ENCODE data around the gene SGK1.
A peak's percentile ranks its signal among the peaks of the same experiment; 100 is the strongest.

SGK1 gene

GRCh38 chr6:134317471-134318131 lies at the start of gene SGK1:
SGK1 (minus strand) TSS chr6:134318112; CDS start chr6:134317460, 652 bp downstream.
- H3K27ac ChIP-seq (ENCODE audit: low read length), result no peak within 1 kb of the TSS
- H3K9me3 ChIP-seq (ENCODE audit: insufficient read depth, low read length), result 0 out of 2 replicates have a peak, but pooled peaks cover 7% of the 10 kb centered on the region
- no peak for TF ChIP-seq CTCF (IDR thresholded peaks at IDR 0.05; ENCODE audit: low read depth, low read length)
- TF ChIP-seq EZH2phosphoT487 (IDR thresholded peaks at IDR 0.05; ENCODE audit: low read depth), result no peak
- H3K4me3 ChIP-seq (ENCODE audit: low read length), result peak within 1 kb of the TSS; percentile 86
- no peaks in the 10 kb centered on the region for H4K20me1 ChIP-seq (ENCODE audit: insufficient read depth, low read length)
- H3K27me3 ChIP-seq (ENCODE audit: low read depth, low read length), result peaks cover 5% of the 10 kb centered on the region; the same call in 1 of the 2 replicates
- peak within 1 kb of the TSS; percentile 57 for H3K9ac ChIP-seq (ENCODE audit: low read length)
- H3K4me2 ChIP-seq (ENCODE audit: low read length), result peak within 1 kb of the TSS; percentile 94
- H3K79me2 ChIP-seq (ENCODE audit: low read length), result no peaks in the 10 kb centered on the region
- H3K36me3 ChIP-seq (replicated peaks; ENCODE audit: low read depth, low read length), result peaks cover 7% of the 10 kb centered on the region
- peaks cover 27% of the 10 kb centered on the region for H3K4me1 ChIP-seq (ENCODE audit: low read length)
- H2AFZ ChIP-seq (ENCODE audit: low read depth, low read length), result peak within 1 kb of the TSS; percentile 76

GRCh38 chr6:134363323-134364039 lies 45.6 kb upstream of the SGK1 start:
- Histone ChIP-seq H2AFZ (ENCODE audit: low read depth, low read length) (no peak overlapping the region), H3K4me1 (ENCODE audit: low read length) (no peaks in the 10 kb centered on the region), H3K36me3 (replicated peaks; ENCODE audit: low read depth, low read length) (no peaks in the 10 kb centered on the region), H3K27me3 (ENCODE audit: low read depth, low read length) (no peaks in the 10 kb centered on the region), H3K9ac (ENCODE audit: low read length) (no peak overlapping the region), H4K20me1 (ENCODE audit: insufficient read depth, low read length) (no peaks in the 10 kb centered on the region), H3K4me3 (ENCODE audit: low read length) (no peak overlapping the region), H3K4me2 (ENCODE audit: low read length) (no peak overlapping the region), H3K9me3 (ENCODE audit: insufficient read depth, low read length) (no peaks in the 10 kb centered on the region), H3K27ac (ENCODE audit: low read length) (no peak overlapping the region), H3K79me2 (ENCODE audit: low read length) (no peaks in the 10 kb centered on the region)
- TF ChIP-seq EZH2phosphoT487 (IDR thresholded peaks at IDR 0.05; ENCODE audit: low read depth) (no peak), CTCF (IDR thresholded peaks at IDR 0.05; ENCODE audit: low read depth, low read length) (no peak)

- no peaks in the 10 kb centered on the region for H3K79me2 ChIP-seq (ENCODE audit: low read length)
- no peak overlapping the region for H3K9ac ChIP-seq (ENCODE audit: low read length)
- TF ChIP-seq EZH2phosphoT487 (IDR thresholded peaks at IDR 0.05; ENCODE audit: low read depth) (no peak), CTCF (IDR thresholded peaks at IDR 0.05; ENCODE audit: low read depth, low read length) (no peak)
- no peaks in the 10 kb centered on the region for H4K20me1 ChIP-seq (ENCODE audit: insufficient read depth, low read length)
- no peaks in the 10 kb centered on the region for H3K9me3 ChIP-seq (ENCODE audit: insufficient read depth, low read length)
- H2AFZ ChIP-seq (ENCODE audit: low read depth, low read length), result no peak overlapping the region
- H3K36me3 ChIP-seq (replicated peaks; ENCODE audit: low read depth, low read length), result no peaks in the 10 kb centered on the region
- H3K27ac ChIP-seq (ENCODE audit: low read length), result no peak overlapping the region
- H3K27me3 ChIP-seq (ENCODE audit: low read depth, low read length), result no peaks in the 10 kb centered on the region
- H3K4me2 ChIP-seq (ENCODE audit: low read length), result no peak overlapping the region
- H3K4me3 ChIP-seq (ENCODE audit: low read length), result no peak overlapping the region
- H3K4me1 ChIP-seq (ENCODE audit: low read length), result no peaks in the 10 kb centered on the region
Measured at GRCh38 chr6:134361011-134361410, 43.1 kb upstream of the SGK1 start.

GRCh38 chr6:134359302-134359701 lies 41.4 kb upstream of the SGK1 start:
- Histone ChIP-seq H3K4me1 (ENCODE audit: low read length) (no peaks in the 10 kb centered on the region), H3K4me2 (ENCODE audit: low read length) (no peak overlapping the region)

More at GRCh38 chr6:134359302-134359701, 41.4 kb upstream of the SGK1 start:
- no peak overlapping the region for H3K4me3 ChIP-seq (ENCODE audit: low read length)
- no peaks in the 10 kb centered on the region for H3K79me2 ChIP-seq (ENCODE audit: low read length)
- no peak overlapping the region for H3K9ac ChIP-seq (ENCODE audit: low read length)
- no peaks in the 10 kb centered on the region for H4K20me1 ChIP-seq (ENCODE audit: insufficient read depth, low read length)
- H3K36me3 ChIP-seq (replicated peaks; ENCODE audit: low read depth, low read length), result no peaks in the 10 kb centered on the region
- no peaks in the 10 kb centered on the region for H3K9me3 ChIP-seq (ENCODE audit: insufficient read depth, low read length)
- H3K27me3 ChIP-seq (ENCODE audit: low read depth, low read length), result no peaks in the 10 kb centered on the region
- no peak overlapping the region for H3K27ac ChIP-seq (ENCODE audit: low read length)
- no peak overlapping the region for H2AFZ ChIP-seq (ENCODE audit: low read depth, low read length)
- TF ChIP-seq CTCF (IDR thresholded peaks at IDR 0.05; ENCODE audit: low read depth, low read length) (no peak), EZH2phosphoT487 (IDR thresholded peaks at IDR 0.05; ENCODE audit: low read depth) (no peak)
